ENCODE measurements around the gene PDE3B. TPM values are rescaled to one million over a fixed set of nuclear protein-coding genes. Genes with fewer than 3 reads are reported as not detected.
"Not testable (repeated sequence)": the region's sequence is repeated elsewhere in the genome, so short reads cannot be mapped to it uniquely, and the experiment has no call there.

The PDE3B gene
- total RNA-seq, 1 donor from 2014 or later, result 5.1 TPM

DNA sequence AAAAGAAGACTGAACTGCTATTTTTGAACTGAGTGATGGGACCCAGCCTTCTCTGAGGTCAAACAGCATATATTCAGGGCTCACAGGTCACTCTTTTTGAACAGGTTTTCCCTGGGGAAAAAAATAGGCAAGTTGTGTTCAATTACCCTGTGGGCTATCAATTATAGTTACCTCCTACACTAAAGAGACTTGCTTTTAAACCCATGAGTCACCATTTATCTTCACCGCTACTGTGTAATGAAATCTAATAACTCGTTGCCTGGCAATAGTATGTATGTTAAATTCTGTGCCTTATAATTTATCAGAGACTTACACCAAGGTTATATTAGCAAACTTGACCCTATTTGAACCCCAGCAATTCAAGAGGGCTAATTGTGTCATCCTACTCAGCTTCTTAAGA is 149.9 kb downstream of the PDE3B start:
- DNase-seq (ENCODE audit: low spot score in 2 of 2), result no peak
- no peak overlapping the region for H3K27ac ChIP-seq
- no peaks in the 10 kb centered on the region for H3K9me3 ChIP-seq
- H3K4me1 ChIP-seq, result no peaks in the 10 kb centered on the region
- no peak overlapping the region for H3K4me3 ChIP-seq
- no peaks in the 10 kb centered on the region for H3K36me3 ChIP-seq
- intact Hi-C loops (cut with DNase I), result no loop called here
- TF ChIP-seq, protein P1, sequence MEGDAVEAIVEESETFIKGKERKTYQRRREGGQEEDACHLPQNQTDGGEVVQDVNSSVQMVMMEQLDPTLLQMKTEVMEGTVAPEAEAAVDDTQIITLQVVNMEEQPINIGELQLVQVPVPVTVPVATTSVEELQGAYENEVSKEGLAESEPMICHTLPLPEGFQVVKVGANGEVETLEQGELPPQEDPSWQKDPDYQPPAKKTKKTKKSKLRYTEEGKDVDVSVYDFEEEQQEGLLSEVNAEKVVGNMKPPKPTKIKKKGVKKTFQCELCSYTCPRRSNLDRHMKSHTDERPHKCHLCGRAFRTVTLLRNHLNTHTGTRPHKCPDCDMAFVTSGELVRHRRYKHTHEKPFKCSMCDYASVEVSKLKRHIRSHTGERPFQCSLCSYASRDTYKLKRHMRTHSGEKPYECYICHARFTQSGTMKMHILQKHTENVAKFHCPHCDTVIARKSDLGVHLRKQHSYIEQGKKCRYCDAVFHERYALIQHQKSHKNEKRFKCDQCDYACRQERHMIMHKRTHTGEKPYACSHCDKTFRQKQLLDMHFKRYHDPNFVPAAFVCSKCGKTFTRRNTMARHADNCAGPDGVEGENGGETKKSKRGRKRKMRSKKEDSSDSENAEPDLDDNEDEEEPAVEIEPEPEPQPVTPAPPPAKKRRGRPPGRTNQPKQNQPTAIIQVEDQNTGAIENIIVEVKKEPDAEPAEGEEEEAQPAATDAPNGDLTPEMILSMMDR (IDR thresholded peaks at IDR 0.05), result no peak
- no peaks in the 10 kb centered on the region for H3K27me3 ChIP-seq

DNA sequence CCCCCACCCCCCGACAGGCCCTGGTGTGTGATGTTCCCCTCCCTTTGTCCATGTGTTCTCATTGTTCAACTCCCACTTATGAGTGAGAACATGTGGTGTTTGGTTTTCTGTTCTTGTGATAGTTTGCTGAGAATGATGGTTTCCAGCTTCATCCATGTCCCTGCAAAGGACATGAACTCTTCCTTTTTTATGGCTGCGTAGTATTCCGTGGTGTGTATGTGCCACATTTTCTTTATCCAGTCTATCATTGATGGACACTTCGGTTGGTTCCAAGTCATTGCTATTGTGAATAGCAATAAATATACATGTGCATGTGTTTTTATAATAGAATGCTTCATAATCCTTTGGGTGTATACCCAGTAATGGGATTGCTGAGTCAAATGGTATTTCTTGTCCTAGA is 152.4 kb downstream of the PDE3B start:
- H3K36me3 ChIP-seq; intact Hi-C loops (cut with DNase I); DNase-seq (ENCODE audit: low spot score in 2 of 2); H3K27ac ChIP-seq; H3K27me3 ChIP-seq; H3K4me1 ChIP-seq; H3K4me3 ChIP-seq; H3K9me3 ChIP-seq: not testable (repeated sequence)

DNA sequence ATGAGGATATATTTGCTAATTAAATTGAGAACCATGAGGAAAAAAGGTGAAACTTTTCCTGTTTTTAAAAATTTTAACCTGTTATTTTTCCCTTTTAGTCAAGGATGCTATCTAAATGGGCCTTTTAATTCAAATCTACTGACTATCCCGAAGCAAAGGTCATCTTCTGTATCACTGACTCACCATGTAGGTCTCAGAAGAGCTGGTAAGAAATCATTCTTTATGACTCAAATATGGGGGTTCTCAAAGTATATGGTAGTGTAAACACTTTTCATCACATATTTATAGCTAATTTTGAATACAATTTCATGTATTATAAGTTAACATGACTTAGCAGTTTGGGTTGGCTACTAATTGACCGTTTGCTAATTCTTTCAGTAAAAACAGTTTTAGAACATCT is 160.2 kb downstream of the PDE3B start:
- intact Hi-C loops (cut with DNase I), result no loop called here
- Histone ChIP-seq H3K9me3 (no peaks in the 10 kb centered on the region), H3K36me3 (no peaks in the 10 kb centered on the region), H3K27ac (no peak overlapping the region), H3K4me3 (no peak overlapping the region), H3K27me3 (no peaks in the 10 kb centered on the region), H3K4me1 (no peaks in the 10 kb centered on the region)
- no peak for DNase-seq (ENCODE audit: low spot score in 2 of 2)
- TF ChIP-seq, protein P1 (IDR thresholded peaks at IDR 0.05), result no peak

DNA sequence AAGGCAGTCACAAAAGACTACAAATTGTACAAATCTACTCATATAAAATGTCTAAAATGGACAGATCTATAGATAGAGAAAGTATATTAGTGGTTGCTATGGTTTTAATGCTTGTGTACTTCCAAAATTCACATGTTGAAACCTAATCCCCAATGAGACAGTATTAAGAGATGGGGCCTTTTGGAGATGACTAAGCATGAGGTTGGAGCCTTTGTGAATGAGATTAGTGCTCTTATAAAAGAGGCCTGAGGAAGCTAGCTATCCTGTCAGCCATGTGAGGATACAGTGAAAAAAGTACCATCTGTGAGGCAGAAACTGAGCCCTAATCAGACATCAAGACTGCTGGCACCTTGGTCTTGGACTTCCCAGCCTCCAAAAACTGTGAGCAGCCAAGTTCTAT is 165.9 kb downstream of the PDE3B start:
- Histone ChIP-seq H3K27me3 (no peaks in the 10 kb centered on the region), H3K27ac (no peak overlapping the region), H3K36me3 (peaks cover 0 to 7% of the 10 kb centered on the region in 2 donors), H3K9me3 (no peaks in the 10 kb centered on the region), H3K4me1 (no peaks in the 10 kb centered on the region), H3K4me3 (no peak overlapping the region)
- DNase-seq (ENCODE audit: low spot score in 2 of 2), result no peak
- TF ChIP-seq, protein P1 (IDR thresholded peaks at IDR 0.05), result no peak
- intact Hi-C loops (cut with DNase I), result no loop called here

DNA sequence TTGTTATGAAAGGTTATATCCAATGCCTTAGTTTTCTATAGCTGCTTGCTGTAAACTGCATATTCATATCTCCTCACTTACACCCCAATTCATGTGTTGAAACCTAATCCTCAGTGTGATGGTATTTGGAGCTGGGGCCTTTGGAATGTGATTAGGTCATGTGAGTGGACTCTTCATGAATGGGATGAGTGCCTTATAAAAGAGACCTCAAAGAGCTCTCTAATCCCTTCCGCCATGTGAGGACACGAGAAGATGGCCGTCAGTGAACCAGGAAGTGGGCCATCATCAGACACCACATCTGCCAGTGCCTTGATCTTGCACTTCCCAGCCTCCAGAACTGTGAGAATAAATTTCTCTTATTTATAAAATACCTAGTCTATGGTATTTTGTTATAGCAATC is 169.2 kb downstream of the PDE3B start:
- no peaks in the 10 kb centered on the region for H3K4me1 ChIP-seq
- H3K36me3 ChIP-seq, result peaks cover 0 to 7% of the 10 kb centered on the region in 2 donors
- intact Hi-C loops (cut with DNase I), result no loop called here
- TF ChIP-seq, protein P1 (IDR thresholded peaks at IDR 0.05), result no peak
- no peaks in the 10 kb centered on the region for H3K27me3 ChIP-seq
- no peak overlapping the region for H3K27ac ChIP-seq
- H3K4me3 ChIP-seq, result no peak overlapping the region
- no peak for DNase-seq (ENCODE audit: low spot score in 2 of 2)
- H3K9me3 ChIP-seq, result no peaks in the 10 kb centered on the region

DNA sequence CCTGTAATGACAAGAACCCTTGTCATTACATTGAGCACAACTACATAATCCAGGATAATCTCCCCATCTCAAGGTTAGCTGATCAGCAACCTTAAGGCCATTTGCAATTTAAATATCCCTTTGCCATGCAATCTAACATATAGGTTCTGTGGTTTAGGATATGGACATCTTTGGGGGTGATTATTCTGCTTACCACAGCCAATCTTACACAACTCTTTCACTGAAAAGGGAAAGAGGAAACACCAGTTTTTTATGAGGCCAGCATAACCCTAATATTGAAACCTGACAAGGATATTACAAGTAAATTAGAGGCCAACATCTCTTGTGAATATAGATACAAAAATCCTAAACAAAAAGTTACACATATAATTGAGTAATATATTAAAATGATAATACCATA is 169.9 kb downstream of the PDE3B start:
- TF ChIP-seq, protein P1 (IDR thresholded peaks at IDR 0.05), result no peak

More for the DNA sequence above, 169.9 kb downstream of the PDE3B start:
- Histone ChIP-seq H3K4me1 (no peaks in the 10 kb centered on the region), H3K27me3 (no peaks in the 10 kb centered on the region), H3K9me3 (no peaks in the 10 kb centered on the region), H3K4me3 (no peak overlapping the region), H3K27ac (no peak overlapping the region), H3K36me3 (peaks cover 0 to 7% of the 10 kb centered on the region in 2 donors)
- DNase-seq (ENCODE audit: low spot score in 2 of 2), result no peak
- intact Hi-C loops (cut with DNase I), result no loop called here
